Epithelial cell of proximal tubule (primary cell): ENCODE measurements around the gene COG2. TPM values are rescaled to one million over a fixed set of nuclear protein-coding genes. Genes with fewer than 3 reads are reported as not detected.
"Not testable (repeated sequence)": the region's sequence is repeated elsewhere in the genome, so short reads cannot be mapped to it uniquely, and the experiment has no call there.

Experiments
- DNase-seq: peaks from one replicate; pipeline ENCODE4 v3.0.0-alpha.2; 2011; ENCODE audit warnings: low read depth
- H3K4me3 ChIP-seq: 2 replicates; pipeline ENCODE4 v1.5.1; 2011; ENCODE audit warnings: low read depth, mild to moderate bottlenecking, low read length
- CTCF ChIP-seq: conservative IDR thresholded peaks from 2 replicates; pipeline ENCODE4 v1.5.1; 2012; ENCODE audit warnings: low read depth, mild to moderate bottlenecking, low read length
- total RNA-seq: library from RNA; depleted of rRNA; stranded (reverse); fragments of >200 nt; gene quantifications from 2 replicates; pipeline ENCODE4 v1.2.3, GENCODE V29; 2015

The COG2 gene
- total RNA-seq, 1 donor from 2014 or later, result 17.2 TPM

GRCh38 chr1:230599926-230600656 lies 42.2 kb upstream of the COG2 start:
- DNase-seq, result no peak
- no peak for TF ChIP-seq CTCF
- H3K4me3 ChIP-seq, result no peak overlapping the region

GRCh38 chr1:230600657-230601400 lies 41.5 kb upstream of the COG2 start:
- not testable (repeated sequence) for DNase-seq, H3K4me3 ChIP-seq

GRCh38 chr1:230609208-230609607 lies 33.1 kb upstream of the COG2 start:
- no peak for TF ChIP-seq CTCF
- no peak for DNase-seq
- H3K4me3 ChIP-seq, result no peak overlapping the region

GRCh38 chr1:230610589-230610988 lies 31.7 kb upstream of the COG2 start:
- TF ChIP-seq CTCF, result no peak
- H3K4me3 ChIP-seq, result no peak overlapping the region
- DNase-seq, result no peak

- no peak for TF ChIP-seq CTCF
- DNase-seq, result no peak
- H3K4me3 ChIP-seq, result no peak overlapping the region
Measured at GRCh38 chr1:230611128-230611877, 31.0 kb upstream of the COG2 start.

GRCh38 chr1:230611878-230612235 lies 30.4 kb upstream of the COG2 start:
- no peak overlapping the region for H3K4me3 ChIP-seq
- no peak for TF ChIP-seq CTCF
- DNase-seq, result no peak

GRCh38 chr1:230612651-230613050 lies 29.6 kb upstream of the COG2 start:
- TF ChIP-seq CTCF, result no peak
- H3K4me3 ChIP-seq, result no peak overlapping the region
- no peak for DNase-seq
